Ovary (tissue), 9 donors: ENCODE results near the gene SEC24D. TPM values are rescaled to one million over a fixed set of nuclear protein-coding genes. Genes with fewer than 3 reads are reported as not detected.

Source experiments
- DNase-seq, 5 donors: peaks; one replicate each; pipeline ENCODE4 v3.0.0-alpha.2; 2019 to 2020
- H3K27ac ChIP-seq, 2 donors: fragments of 200-600 bp; one replicate each; pipeline versions ENCODE4 v1.5.1 to v1.8.0; 2019 to 2022
- H3K27me3 ChIP-seq: fragments of 200-600 bp; one replicate; pipeline ENCODE4 v1.8.0; 2022
- H3K36me3 ChIP-seq: fragments of 200-600 bp; sonication (generic); one replicate; pipeline ENCODE4 v1.5.1; 2019
- H3K4me1 ChIP-seq: one replicate; pipeline ENCODE4 v1.8.1; 2013; ENCODE audit warnings: mild to moderate bottlenecking, moderate library complexity; ENCODE audit not compliant: insufficient read depth
- H3K4me3 ChIP-seq: fragments of 200-600 bp; sonication (generic); one replicate; pipeline ENCODE4 v1.5.1; 2017
- H3K9me3 ChIP-seq, 2 donors: fragments of 200-600 bp in 1 of 2; sonication (generic) in 1 of 2; one replicate each; pipeline versions ENCODE4 v1.5.1 to v1.8.1; 2013 to 2019; ENCODE audit warnings: mild to moderate bottlenecking in 1 of 2, moderate library complexity in 1 of 2
- EP300 ChIP-seq: sonication (generic); formaldehyde crosslinking; IDR thresholded peaks from one replicate; pipeline ENCODE4 v1.6.1; 2017; ENCODE audit warnings: antibody characterized with exemption
- POLR2A ChIP-seq: fragments of 450-650 bp; IDR thresholded peaks from one replicate; pipeline ENCODE4 v1.6.1; 2017; ENCODE audit warnings: antibody characterized with exemption, mild to moderate bottlenecking, moderate library complexity
- WGBS, 3 donors: extraction: QIAGEN DNeasy Blood & Tissue Kit in 1 of 3; methylation state at CpG; one replicate each; pipeline versions ENCODE4 v1.1.5 to v1.1.7; 2013 to 2017; 5-methylcytosine and 5-hydroxymethylcytosine counted together
- intact Hi-C, 4 donors: fragments of 100-400 bp; cut with DNase I; formaldehyde crosslinking; loops; one replicate each; pipeline versions ENCODE4 v1.11.0 to v1.15.1; 2022 to 2023
- polyA plus RNA-seq, 2 donors: library from polyadenylated mRNA; stranded (reverse); fragments of 200-250 nt in 1 of 2; fragments of 350-450 nt in 1 of 2; fragmentation: Illumina TruSeq in 1 of 2; extraction: RNeasy Lipid Tissue Mini Kit (QIAGEN cat#74804) in 1 of 2; gene quantifications; one replicate each; pipeline ENCODE4 v1.2.3, GENCODE V29; 2013 to 2014
- total RNA-seq, 7 donors: library from RNA; depleted of rRNA in 2 of 7; stranded (reverse); fragments of >200 nt in 2 of 7; fragmentation: NEBNext Ultra II Directional in 3 of 7; extraction: Animal tissue kit (Norgen Biotek cat#: 25700) in 3 of 7; gene quantifications; one replicate each; pipeline versions ENCODE4 v1.1.0 to v1.2.4, GENCODE V29; 2016 to 2023
- TF ChIP-seq, protein P1 (sequence below), 3 donors: fragments of 450-650 bp in 2 of 3; fragments of 200-600 bp in 1 of 3; IDR thresholded peaks; one replicate each; pipeline versions ENCODE4 v1.5.1 to v1.8.0; 2016 to 2022; ENCODE audit warnings: antibody characterized with exemption in 3 of 3, mild to moderate bottlenecking in 1 of 3
- donor health status: DM: no; HTN: no; CAD: no; lungs with moderate emphysema.
- donor health status: DM: no; HTN: no; CAD: no.
- donor health status: Bipolar disorder and iron deficiency.
- donor health status: DM: yes; HTN: yes; CAD: no.
- donor health status: DM: no; HTN: no; CAD: no.
- donor health status: DM: yes; HTN: yes; CAD: no.

SEC24D gene
- total and polyA plus RNA-seq, 9 donors, result 15.4 to 53.0 (median 39.0) TPM

DNA sequence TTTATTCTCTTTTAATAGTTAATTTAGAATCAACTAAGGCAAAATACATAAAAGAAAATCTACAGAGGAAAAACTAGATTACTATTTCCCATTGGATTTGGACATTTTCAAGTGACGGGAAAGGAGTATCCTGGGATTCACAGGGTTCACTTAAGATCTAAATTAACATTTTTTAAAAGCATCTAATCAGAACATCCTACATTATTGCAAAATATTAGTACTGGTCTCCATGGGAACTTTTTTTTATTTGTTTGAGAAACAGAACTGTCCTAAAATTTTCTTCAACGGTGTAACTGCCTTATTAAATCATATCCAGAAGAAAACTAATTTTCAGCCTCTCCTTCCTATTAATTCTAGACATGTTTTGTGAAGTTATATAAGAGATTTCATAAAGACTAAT lies 81.0 kb downstream of the SEC24D start:
- no peak for DNase-seq
- Histone ChIP-seq H3K36me3 (no peaks in the 10 kb centered on the region), H3K27ac (peak overlapping the region in 1 of 2 donors; percentile 67), H3K9me3 (no peaks in the 10 kb centered on the region), H3K4me1 (peaks cover 17% of the 10 kb centered on the region), H3K27me3 (no peaks in the 10 kb centered on the region), H3K4me3 (no peak overlapping the region)
- TF ChIP-seq, protein P1, sequence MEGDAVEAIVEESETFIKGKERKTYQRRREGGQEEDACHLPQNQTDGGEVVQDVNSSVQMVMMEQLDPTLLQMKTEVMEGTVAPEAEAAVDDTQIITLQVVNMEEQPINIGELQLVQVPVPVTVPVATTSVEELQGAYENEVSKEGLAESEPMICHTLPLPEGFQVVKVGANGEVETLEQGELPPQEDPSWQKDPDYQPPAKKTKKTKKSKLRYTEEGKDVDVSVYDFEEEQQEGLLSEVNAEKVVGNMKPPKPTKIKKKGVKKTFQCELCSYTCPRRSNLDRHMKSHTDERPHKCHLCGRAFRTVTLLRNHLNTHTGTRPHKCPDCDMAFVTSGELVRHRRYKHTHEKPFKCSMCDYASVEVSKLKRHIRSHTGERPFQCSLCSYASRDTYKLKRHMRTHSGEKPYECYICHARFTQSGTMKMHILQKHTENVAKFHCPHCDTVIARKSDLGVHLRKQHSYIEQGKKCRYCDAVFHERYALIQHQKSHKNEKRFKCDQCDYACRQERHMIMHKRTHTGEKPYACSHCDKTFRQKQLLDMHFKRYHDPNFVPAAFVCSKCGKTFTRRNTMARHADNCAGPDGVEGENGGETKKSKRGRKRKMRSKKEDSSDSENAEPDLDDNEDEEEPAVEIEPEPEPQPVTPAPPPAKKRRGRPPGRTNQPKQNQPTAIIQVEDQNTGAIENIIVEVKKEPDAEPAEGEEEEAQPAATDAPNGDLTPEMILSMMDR (IDR thresholded peaks at IDR 0.05), result no peak
- no peak for TF ChIP-seq POLR2A
- no peak for TF ChIP-seq EP300
- 34 to 40% (median 34%) methylated on average over 2 of the region's 2 CpGs for WGBS, 3 donors
- intact Hi-C loops, result no loop called here

DNA sequence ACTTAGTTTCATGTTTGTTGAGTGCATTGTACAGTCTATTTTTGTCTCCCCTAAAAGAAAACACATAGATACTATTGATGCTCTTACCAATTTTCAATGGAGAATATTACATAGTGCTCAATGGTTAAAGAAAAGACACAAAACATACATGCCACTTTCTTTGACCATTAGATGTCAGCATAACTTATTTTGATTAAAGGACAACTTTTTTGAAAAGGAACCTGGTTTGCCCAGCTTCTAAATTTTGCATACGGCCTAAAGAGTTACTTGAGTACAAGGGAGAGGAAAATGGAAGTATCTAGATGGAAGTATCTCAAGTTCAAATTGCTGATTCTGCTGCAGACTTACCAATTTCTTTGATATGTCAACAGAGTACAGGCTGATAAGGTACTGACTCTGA lies 82.2 kb downstream of the SEC24D start:
- H3K4me3 ChIP-seq, result no peak overlapping the region
- 67 to 81% (median 78%) methylated on average over 1 of the region's 1 CpG for WGBS, 3 donors
- no peaks in the 10 kb centered on the region for H3K36me3 ChIP-seq
- peaks cover 13% of the 10 kb centered on the region for H3K4me1 ChIP-seq
- H3K27ac ChIP-seq, result peak overlapping the region in 1 of 2 donors; percentile 67
- H3K9me3 ChIP-seq, result no peaks in the 10 kb centered on the region
- TF ChIP-seq, protein P1 (IDR thresholded peaks at IDR 0.05), result no peak
- intact Hi-C loops, result no loop called here
- no peak for DNase-seq
- no peaks in the 10 kb centered on the region for H3K27me3 ChIP-seq

DNA sequence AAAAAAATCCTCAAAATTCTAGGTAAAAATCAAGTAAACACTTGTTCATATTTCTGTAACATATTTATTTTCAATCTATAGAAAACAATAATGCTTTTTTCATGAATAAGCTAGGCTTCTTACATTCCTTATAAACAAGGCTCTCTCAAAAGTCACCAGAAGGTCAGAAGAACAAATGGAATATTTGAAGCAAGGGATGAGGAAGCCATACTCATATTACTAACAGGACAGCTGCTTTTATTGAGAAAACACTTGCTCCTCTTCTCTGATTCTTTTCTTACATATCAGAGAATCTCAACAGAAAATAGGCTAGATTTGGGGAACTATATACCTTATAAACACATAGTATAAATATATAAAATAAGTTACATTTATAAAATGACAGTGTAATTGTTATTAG lies 82.8 kb downstream of the SEC24D start:
- no peak for DNase-seq
- Histone ChIP-seq H3K27me3 (no peaks in the 10 kb centered on the region), H3K36me3 (no peaks in the 10 kb centered on the region), H3K27ac (no peak overlapping the region), H3K9me3 (no peaks in the 10 kb centered on the region), H3K4me3 (no peak overlapping the region), H3K4me1 (peaks cover 13% of the 10 kb centered on the region)
- no peak for TF ChIP-seq POLR2A
- TF ChIP-seq EP300, result no peak
- TF ChIP-seq, protein P1 (IDR thresholded peaks at IDR 0.05), result no peak
- intact Hi-C loops, result no loop called here

DNA sequence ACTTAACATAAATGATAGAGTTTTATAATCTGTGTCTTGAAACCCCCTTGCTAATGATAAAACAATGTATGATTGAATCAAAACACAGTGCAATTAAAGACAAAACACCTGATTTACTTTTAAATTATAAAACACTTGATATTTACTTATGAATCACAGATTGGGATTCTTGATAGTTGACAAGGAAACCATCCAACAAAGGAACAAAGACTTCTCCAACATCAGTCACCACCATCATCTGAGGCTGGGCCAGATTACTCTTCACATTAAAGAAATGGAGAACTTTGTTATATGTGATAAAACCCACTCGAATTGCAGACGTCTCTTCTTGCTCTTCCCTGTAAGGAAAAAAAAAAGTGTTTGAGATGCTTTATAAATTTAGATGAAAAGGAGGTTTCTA lies 83.4 kb downstream of the SEC24D start:
- no peaks in the 10 kb centered on the region for H3K27me3 ChIP-seq
- H3K4me1 ChIP-seq, result peaks cover 13% of the 10 kb centered on the region
- H3K9me3 ChIP-seq, result no peaks in the 10 kb centered on the region
- intact Hi-C loops, result no loop called here
- 17 to 39% (median 18%) methylated on average over 2 of the region's 2 CpGs for WGBS, 3 donors
- H3K36me3 ChIP-seq, result no peaks in the 10 kb centered on the region
- DNase-seq, result no peak
- H3K27ac ChIP-seq, result no peak overlapping the region
- H3K4me3 ChIP-seq, result no peak overlapping the region
- no peak for TF ChIP-seq EP300
- TF ChIP-seq, protein P1 (IDR thresholded peaks at IDR 0.05), result no peak
- no peak for TF ChIP-seq POLR2A
